NOMO-1 treated with dmso at 0.1 percent for 144 hours (cell line): ENCODE results near the gene CHST9.
"Not testable (repeated sequence)": the region's sequence is repeated elsewhere in the genome, so short reads cannot be mapped to it uniquely, and the experiment has no call there.

ENCODE experiments used
- DNase-seq: peaks from one replicate; lab custom pipeline; 2025; ENCODE audit not compliant: unreplicated experiment; lab: John Stamatoyannopoulos, UW

CHST9 gene

GRCh38 chr18:26943906-26944305 is 241.2 kb downstream of the CHST9 start:
- DNase-seq = no peak

- DNase-seq = no peak
These were observed 243.5 kb downstream of the CHST9 start for GRCh38 chr18:26941584-26941983.

GRCh38 chr18:26940744-26941398 is 244.2 kb downstream of the CHST9 start:
- no peak for DNase-seq

GRCh38 chr18:26931659-26932058 is 253.4 kb downstream of the CHST9 start:
- DNase-seq = no peak

GRCh38 chr18:26930630-26931029 is 254.5 kb downstream of the CHST9 start:
- DNase-seq = no peak

- no peak for DNase-seq
These were observed 256.3 kb downstream of the CHST9 start for GRCh38 chr18:26928670-26929313.

GRCh38 chr18:26927822-26928221 is 257.3 kb downstream of the CHST9 start:
- not testable (repeated sequence) for DNase-seq

GRCh38 chr18:26926066-26926675 is 258.9 kb downstream of the CHST9 start:
- DNase-seq = no peak

GRCh38 chr18:26925313-26925712 is 259.8 kb downstream of the CHST9 start:
- no peak for DNase-seq

- DNase-seq = no peak
These were observed 262.8 kb downstream of the CHST9 start for GRCh38 chr18:26922313-26922712.

- DNase-seq = no peak
These were observed 264.5 kb downstream of the CHST9 start for GRCh38 chr18:26920644-26921043.

GRCh38 chr18:26919627-26920026 is 265.5 kb downstream of the CHST9 start:
- no peak for DNase-seq

- DNase-seq = no peak
These were observed 265.9 kb downstream of the CHST9 start for GRCh38 chr18:26919201-26919600.

- no peak for DNase-seq
These were observed 273.3 kb downstream of the CHST9 start for GRCh38 chr18:26911840-26912239.

- DNase-seq = no peak
These were observed 275.4 kb downstream of the CHST9 start for GRCh38 chr18:26909599-26910290.

- DNase-seq = no peak
These were observed 276.2 kb downstream of the CHST9 start for GRCh38 chr18:26908906-26909305.

GRCh38 chr18:26902291-26902690 is 282.8 kb downstream of the CHST9 start:
- DNase-seq = no peak

- no peak for DNase-seq
These were observed 284.1 kb downstream of the CHST9 start for GRCh38 chr18:26901020-26901419.

GRCh38 chr18:26894426-26894825 is 290.7 kb downstream of the CHST9 start:
- DNase-seq = no peak

GRCh38 chr18:26893996-26894395 is 291.1 kb downstream of the CHST9 start:
- DNase-seq = no peak

- no peak for DNase-seq
These were observed 296.8 kb downstream of the CHST9 start for GRCh38 chr18:26888259-26888658.
